ENCODE results near the gene COQ8B.

- TF ChIP-seq CTCF (IDR thresholded peaks at IDR 0.05) (no peak), ZFX (IDR thresholded peaks at IDR 0.05; ENCODE audit: borderline replicate concordance) (no peak)
Measured at GRCh38 chr19:40697007-40697406, 19.7 kb downstream of the COQ8B start.
